Left ventricle myocardium superior (tissue), 1 donor: ENCODE measurements around the gene MMP24OS. TPM values are rescaled to one million over a fixed set of nuclear protein-coding genes. Genes with fewer than 3 reads are reported as not detected.

Experiments
- ATAC-seq: fragments of 200-7000 bp; cut with Tn5 transposase; one replicate; pipeline ENCODE4 v1.9.1; 2020; ENCODE audit warnings: mild to moderate bottlenecking, moderate library complexity
- DNase-seq: peaks from one replicate; pipeline ENCODE4 v3.0.0-alpha.2; 2020
- intact Hi-C: fragments of 100-400 bp; cut with micrococcal nuclease; formaldehyde crosslinking; loops from one replicate; pipeline ENCODE4 v1.11.0; 2022
- total RNA-seq: library from RNA; stranded (reverse); fragmentation: NEBNext Ultra II Directional; extraction: Animal tissue kit (Norgen Biotek cat#: 25700); gene quantifications from one replicate; pipeline ENCODE4 v1.2.1, GENCODE V29; 2021
- donor health status: DM: no; HTN: yes; CAD: no; lungs with severe emphysema.

Gene MMP24OS
- total RNA-seq, 1 donor from 2014 or later = 48.4 TPM

DNA sequence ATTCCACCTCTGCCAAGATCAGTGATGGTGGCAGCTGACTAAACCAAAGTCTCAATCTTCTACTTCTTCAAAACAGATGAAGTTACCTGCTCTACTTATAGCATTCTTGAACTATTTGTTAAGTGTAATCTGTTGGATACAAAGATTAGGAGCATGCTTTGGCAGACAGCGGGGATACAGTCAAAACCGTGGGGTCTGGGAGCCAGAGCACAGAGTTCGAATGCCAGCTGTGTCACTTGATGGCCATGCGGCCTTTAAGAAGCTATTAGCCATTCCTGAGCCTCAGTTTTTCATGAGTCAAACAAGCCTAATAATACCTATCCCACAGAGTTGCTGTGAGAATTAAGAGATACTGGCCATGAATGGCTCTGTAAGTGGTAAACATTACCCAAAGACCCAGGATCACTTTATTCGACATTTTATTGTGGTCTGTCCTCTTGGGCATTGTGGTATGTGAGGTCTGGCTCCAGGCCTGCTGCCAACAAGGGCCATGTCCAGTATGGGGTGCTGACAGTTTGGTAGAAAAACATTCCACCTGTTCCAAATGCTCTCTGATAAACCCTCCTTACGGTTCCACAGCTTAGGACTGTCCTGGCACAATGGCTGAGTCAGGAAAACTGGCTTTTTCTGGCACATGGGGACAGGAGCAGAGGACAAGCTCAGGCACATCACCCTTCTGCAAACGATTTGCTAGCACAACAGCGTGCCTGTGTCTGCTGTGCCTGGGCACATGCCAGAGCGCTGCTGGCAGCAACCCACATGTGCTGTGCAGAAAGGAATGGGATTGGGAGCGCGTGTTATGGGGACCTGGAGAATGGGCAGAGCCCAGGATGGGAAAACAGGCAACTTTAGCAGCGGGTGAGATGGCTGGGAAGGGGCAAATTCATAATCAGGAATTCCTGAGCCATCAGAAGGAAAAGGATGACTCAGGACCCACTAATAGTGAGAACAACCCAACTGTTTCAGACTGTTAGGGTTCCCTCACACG, 30.0 kb upstream of the MMP24OS start:
- intact Hi-C loops = no loop called here
- ATAC-seq = peak; percentile 85
- DNase-seq = peak; percentile 89

DNA sequence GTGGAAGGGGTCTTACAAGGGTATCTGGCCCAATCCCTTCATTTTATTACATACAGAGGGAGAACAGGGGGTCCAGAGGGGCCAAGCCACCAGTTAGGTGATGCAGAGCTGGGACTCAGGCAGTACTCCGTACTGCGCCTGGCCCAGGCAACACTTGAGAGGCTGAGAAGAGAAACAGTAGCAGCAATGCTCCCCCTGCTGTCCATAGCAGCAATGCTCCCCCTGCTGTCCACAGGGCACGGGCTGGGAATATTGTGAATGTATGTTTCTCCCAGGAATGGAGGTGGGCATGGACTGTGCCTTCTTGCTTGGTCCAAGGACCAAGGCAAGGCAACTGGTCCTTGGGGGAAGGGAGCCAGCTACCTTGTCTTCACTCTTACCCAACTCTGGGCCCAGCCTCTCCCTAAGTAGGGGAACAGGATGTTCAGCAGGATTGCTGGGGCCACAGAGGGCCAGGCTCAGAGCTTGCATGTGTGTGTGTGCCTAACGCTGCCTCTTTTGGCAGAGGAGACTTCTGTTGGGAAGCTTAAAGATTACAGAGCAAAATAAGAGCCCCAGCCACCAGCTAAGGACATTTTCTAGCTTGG, 29.1 kb upstream of the MMP24OS start:
- peak; percentile 61 for DNase-seq
- ATAC-seq = peak; percentile 72
- intact Hi-C loops = no loop called here

DNA sequence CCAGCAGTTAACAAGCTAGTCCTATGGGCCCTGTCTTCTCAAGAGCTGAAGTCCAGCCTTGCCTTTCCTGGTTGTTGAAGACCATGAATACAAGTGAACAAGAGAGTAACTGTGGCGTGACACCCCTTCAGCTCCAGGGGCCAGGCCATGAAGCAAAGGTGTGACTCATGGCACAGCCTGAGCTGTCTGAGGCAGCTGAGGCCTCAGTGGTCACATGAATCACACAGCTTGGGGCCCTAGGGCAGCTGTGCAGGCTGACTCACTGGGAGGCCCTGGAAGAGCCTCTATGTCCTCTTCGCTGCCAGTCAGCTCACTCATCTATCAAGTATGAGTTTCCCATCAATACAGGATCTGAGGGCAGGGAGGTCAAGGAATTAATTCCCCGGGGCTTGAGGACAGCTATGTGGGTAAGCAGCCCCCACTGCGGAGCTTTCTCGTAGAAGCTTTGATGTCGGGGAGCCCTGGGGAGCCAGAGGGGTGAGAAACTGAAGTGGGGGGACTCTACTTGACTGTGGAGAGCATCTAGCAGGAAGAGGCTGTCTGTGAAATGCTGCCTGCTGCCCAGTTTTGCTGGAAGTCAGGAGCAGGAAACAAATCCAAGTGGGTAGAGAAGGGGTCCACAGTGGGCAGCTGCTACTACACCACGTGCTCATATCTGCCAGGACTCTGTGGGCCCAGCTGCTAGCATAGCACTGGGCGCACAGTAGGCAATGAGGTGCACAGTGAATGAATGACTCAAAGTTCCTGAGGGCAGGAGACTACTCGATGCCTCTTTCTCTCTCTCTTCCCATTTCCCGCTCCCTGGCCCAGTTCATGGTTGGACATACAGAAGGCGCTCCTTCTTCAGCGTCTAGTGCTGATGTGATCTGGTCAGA, 28.0 kb upstream of the MMP24OS start:
- ATAC-seq = no peak
- intact Hi-C loops = no loop called here
- no peak for DNase-seq

DNA sequence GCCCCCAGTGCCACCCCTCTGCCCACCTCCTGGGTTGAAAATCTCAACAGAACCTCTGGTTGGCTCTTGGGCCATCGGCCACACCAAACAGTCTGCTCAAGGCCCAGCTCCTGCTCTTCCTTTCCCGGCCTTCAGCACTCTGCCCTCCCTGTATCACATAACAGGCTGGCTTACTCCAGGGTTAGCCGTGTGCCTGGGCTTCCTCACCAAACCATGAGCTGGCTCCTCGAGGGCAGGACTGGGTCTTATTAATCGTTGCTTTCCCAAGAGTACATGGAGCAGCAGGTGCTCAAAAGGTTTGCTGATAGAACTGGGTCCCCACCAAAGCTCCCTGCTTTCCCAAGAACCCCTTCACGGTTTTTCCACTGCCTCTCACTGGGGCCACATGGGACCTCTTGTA, 27.0 kb upstream of the MMP24OS start:
- intact Hi-C loops = no loop called here

DNA sequence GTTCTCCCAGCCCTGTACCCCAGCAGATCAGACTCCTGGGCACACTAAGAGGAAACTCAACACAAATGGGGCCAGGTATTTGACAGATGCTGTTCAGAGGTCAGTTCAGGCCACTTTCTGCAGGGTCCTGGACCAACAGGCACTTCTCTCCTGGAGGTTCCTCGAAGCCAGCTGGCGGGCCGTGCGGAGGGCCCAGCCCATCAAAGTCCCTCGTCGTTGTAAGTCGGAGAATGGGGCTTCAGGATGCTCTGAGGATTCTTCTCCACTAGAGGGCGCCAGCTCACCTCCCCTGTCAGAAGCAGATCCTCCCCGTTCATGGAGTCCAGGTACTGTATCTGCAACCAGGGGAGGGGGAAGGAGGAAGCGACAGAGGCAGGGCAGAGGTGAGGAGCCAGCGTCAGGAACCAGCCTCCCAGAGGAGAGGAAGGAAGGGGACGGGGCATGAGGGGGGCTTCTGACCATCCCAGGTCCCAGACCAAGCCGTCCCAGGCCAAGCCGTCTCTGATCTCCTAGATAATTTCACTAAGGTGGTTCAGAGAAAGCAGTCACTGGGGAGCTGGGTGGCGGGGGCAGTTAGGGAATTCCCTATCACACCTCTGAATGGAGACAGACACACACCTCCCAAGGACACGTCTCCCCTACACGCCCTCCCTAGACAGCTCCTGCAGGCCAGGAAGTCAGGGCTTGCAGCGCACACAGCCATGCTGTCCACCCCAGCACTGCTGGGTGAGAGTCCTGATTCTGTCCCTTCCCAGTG, 26.0 kb upstream of the MMP24OS start:
- intact Hi-C loops = no loop called here
- DNase-seq (peak; percentile 73), ATAC-seq (peak; percentile 57)

More for the DNA sequence above, 27.0 kb upstream of the MMP24OS start:
- ATAC-seq = no peak
- no peak for DNase-seq

DNA sequence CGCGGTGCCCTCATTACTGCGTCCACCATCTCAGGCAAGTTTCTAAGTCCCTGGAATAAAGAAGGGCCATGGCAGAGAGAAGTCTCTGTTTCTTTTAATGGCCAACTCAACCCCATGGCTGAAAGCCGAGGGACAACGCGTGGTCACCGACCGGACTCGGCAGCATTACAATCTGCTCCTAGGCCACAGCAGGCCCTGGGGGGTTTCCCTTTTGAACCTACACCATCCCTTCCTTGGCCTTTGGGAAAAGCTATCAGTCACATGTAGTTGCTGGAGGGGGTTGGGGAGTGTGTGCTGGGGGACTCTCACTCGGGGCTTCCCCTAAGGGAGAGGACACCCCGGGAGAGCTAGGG, 25.4 kb upstream of the MMP24OS start:
- intact Hi-C loops = no loop called here
- no peak for ATAC-seq
- no peak for DNase-seq

DNA sequence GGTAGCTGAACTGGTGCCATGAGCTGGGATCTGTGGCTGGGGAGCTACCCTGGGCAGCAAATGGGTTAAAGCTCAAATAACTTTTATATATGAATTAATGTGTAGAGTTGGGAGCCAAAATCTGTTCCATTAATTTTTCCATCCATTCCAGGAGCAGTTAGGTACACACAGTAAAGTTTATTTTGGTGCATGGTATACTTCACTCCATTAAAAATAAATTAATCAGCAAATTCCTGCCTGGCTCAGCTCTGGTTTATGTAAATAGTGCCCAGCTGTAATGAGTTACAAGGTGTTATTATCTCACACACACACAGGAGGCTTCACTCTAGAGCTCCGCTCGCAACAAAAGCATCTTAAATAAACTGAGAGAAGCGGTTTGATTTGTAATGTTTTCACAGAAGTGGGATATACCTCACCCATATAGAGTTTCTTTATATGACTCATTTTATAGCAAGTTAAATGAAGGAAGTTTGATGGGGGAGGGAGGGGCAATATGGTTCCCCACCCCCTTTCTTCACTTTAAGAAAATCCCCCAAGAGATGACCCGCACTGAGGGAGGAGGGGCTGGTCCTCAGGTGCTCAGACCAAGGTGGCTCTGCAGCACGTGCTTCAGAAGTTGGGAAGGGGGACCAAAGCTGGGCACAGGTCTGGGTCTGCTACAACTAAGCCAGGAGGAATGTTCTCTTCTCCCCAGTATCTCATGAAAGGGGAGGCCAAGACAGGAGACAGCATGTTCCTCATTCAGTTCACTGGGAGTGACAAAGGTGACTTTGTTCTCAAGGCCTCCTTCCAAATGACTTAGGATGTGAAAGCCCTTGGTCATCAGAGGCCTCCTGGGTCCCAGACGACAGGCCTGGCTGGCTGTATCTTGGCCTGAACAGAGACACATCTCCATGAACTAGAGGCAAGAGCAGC, 24.8 kb upstream of the MMP24OS start:
- intact Hi-C loops = no loop called here
- ATAC-seq = no peak
- no peak for DNase-seq

DNA sequence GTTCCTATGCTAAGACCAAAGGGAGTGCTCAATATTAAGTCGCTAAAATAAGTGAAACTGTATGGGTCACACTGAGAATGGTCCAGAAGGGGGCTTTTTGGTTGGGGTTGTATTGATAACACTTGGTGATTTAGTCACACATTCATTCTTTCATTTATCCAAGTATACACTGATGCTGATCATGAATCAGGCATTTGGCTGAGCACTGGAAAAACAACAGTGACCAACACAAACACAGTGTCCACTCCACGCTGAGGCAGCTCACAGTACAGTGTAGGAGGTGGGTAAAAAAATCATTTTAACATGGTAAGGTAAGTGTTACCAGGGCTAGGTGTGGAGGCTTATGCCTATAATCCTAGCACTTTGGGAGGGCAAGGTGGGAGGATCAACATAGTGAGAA, 23.5 kb upstream of the MMP24OS start:
- intact Hi-C loops = no loop called here
- DNase-seq = no peak
- ATAC-seq = no peak

DNA sequence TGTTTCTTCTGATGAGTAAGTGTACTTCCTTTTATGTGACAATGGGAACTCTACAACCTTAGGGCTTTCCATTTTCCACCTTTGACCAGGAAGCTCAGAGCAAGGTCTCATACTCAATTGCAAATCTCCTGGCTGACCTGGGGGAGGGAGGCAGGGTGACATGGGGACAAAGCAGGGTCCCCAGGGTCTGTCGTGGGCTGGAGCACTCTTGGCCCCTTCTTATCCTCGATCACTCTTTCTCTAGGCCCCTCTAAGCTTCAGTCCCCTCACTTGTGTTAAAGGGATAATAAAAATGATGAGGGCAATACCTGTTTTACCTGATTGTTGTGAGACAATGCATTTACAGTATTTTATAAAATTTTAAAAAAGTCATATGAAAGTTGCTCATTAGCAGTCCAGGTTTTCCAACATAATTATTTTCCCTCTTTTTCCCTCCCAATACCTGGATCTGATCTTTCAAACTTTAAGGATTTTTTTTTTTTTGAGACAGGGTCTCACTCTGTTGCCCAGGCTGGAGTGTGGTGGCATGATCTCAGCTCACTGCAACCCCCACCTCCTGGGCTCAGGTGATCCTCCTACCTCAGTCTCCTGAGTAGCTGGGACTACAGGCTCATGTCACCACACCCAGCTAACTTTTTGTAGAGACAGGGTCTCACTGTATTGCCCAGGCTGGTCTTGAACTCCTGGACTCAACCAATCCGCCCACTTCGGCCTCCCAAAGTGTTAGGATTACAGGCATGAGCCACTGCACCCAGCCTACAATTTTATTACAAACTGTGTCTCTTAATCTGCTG, 22.7 kb upstream of the MMP24OS start:
- intact Hi-C loops = no loop called here
- DNase-seq (no peak), ATAC-seq (no peak)

DNA sequence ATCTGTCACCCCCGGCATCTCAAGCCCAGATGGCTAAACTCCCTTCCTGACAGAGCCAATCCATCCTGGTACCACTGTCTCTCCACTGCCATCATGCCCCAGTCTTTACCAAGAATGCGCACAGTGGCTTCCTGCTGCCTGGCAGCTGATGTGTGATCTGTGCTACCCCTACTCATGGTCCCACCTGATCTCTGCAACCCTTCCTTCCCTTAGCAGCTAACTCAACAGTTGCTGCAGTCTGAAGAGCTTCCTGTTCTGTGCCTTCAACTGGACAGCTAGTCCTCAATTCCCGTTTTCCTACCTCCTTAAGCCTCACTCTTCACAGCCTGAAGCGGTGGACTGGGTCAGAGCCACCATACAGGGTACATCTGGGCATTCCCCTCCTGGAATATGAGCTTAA, 21.9 kb upstream of the MMP24OS start:
- ATAC-seq = no peak
- DNase-seq = no peak
- intact Hi-C loops = no loop called here

DNA sequence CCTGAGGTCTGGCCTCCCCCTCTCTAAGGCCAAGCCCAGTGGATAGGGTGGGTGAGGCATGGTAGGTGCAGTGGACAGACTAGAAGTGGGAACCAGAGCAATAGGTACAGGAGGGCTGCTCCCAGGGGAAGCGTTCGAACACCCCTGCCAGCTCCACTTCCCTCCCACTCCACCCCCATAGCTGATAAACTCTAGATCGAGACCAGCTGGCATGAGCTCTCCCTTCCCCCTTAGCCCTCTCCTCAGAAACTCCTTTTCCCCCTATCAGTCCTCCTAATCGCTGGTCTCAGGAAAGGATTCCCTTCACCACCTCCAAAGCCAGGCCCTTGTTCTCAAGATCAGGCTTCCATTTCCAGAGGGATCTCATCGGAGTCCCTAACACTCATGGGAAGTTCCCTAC, 20.3 kb upstream of the MMP24OS start:
- ATAC-seq (no peak), DNase-seq (no peak)
- intact Hi-C loops = no loop called here

DNA sequence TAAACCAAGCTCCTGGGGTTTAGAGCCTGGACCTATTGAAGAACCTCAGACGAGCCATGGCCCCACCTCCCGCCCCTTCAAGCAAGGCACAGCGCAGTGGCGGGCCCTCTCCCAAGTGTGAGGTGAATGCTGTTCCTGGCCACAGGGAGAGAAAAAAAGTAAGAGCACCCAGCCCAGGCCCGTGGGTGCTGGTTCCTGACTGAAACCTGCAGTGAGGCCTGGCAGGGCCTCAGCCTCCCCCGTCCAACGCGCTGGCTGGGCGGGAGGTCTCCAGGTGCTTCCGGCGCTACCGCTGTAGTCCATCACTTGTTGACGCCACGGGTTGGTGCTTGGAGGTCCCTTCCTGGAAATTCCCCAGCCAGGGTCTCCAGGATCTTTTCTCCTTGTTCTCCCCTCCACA, 19.8 kb upstream of the MMP24OS start:
- intact Hi-C loops = no loop called here
- DNase-seq = no peak
- no peak for ATAC-seq

DNA sequence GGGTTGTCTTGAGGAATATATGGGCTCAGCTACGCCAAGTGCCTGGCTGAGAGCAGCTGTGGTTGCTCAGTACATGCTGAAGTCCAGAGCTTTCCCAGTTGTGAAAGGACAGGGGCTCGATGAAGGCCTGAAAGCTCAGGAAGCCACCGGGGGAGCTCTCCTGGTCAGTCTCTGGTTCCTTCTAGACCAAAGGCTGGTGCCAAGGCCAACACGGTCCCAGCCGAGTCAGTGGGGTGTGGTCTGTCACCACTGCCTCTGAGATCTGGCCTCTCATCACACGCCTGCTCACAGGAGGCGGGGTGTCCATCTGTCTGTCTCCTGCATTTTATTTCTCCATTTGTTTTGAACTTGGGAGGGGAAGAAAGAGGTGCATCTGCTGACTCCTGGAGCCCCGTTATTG, 19.2 kb upstream of the MMP24OS start:
- intact Hi-C loops = no loop called here
- DNase-seq (no peak), ATAC-seq (no peak)

DNA sequence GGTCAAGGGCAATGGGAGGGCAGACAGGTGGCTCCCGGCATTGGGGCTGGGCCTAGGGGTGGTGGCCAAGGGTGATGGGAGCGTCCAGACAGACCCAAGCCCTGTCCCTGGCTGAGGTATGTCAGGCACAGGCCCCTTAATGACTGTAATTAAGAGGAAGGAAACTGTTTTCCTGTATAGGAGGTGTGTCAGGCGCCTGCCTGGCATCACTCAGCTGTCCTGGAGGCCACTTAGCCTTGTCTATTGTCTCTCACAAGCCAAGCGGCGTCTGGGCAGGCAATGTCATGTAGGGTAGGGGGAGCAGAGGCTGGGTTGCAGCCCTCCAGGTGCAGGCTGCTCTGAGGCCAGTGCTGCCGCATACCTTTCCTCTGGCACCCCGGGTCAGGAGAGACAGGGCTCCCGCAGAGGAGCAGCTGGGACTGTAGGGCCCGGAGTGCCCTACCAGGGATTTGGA, 18.2 kb upstream of the MMP24OS start:
- peak; percentile 34 for ATAC-seq
- DNase-seq = no peak
- intact Hi-C loops = no loop called here

DNA sequence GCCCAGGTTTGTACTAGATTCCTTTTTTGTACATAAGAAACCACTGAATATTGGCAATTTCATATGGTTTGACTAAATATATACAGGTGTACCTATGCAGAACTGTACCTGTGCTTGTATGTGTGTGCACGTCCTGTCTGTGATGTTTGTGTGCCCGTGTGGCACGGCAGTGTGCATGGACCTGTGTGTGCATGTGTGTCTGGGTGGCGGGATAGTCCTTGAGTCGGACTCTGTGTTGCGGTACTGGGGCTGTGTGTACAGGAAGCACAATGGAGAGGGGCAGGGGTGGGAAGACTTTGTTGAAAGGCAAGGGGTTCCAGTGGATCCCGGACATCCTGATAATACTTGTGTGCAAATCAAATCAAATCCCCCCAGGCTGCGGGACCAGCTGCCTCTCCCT, 17.8 kb upstream of the MMP24OS start:
- DNase-seq = no peak
- ATAC-seq = no peak
- intact Hi-C loops = no loop called here

DNA sequence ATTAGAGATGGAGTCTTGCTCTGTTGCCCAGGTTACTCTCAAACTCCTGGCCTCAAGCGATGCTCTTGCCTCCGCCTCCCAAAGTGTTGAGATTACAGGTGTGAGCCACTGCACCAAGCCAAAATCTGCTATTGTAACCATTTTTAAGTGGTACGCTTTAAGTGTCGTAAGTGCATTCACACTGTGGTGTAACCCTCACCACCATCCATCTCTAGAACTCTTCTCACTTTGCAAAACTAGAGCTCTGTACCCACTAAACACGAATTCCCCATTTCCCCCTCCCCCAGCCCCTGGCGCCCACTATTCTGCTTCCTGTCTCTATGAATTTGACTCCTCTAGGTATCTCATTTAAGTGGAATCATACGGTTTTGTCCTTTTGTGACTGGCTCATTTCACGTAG, 17.1 kb upstream of the MMP24OS start:
- DNase-seq = no peak
- intact Hi-C loops = no loop called here

DNA sequence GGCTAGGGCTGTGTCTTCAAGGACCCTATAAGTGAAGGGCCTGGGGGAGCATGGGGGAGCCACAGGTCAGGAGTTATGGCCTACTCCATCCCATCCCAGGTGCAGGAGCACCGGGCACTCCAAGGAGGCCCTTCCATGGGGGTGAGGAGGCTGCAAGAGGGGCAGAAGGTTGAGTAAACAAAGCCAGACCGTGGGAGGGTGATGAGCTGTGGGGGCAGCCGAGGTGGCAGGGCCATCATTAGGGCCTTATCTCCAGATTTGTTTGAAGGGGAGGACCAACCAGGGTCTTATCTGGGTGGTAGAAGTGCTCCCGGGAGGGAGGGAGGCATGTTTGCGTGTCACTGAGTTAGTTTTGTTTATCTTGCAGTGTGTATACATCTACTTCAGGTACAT, 16.4 kb upstream of the MMP24OS start:
- DNase-seq (no peak), ATAC-seq (no peak)
- intact Hi-C loops = no loop called here

More for the DNA sequence above, 17.1 kb upstream of the MMP24OS start:
- ATAC-seq = no peak
